GM18867 (cell line): ENCODE results near the gene C2orf92.
"Not testable (repeated sequence)": the region's sequence is repeated elsewhere in the genome, so short reads cannot be mapped to it uniquely, and the experiment has no call there.

ENCODE experiments used
- ATAC-seq: cut with Tn5 transposase; IDR thresholded peaks from one replicate; pipeline ENCODE4 v1.9.1; 2021; ENCODE audit warnings: mild to moderate bottlenecking, moderate library complexity; ENCODE audit not compliant: unreplicated experiment

The C2orf92 gene

GRCh38 chr2:97669448-97669847 is at the start of gene C2orf92:
Gene C2orf92, plus strand, starts transcription at chr2:97669713. Its CDS starts 76 bp downstream, at chr2:97669789.
- ATAC-seq: peak; percentile 49

GRCh38 chr2:97620492-97620891 is 49.0 kb upstream of the C2orf92 start:
- ATAC-seq: not testable (repeated sequence)

GRCh38 chr2:97622976-97623375 is 46.5 kb upstream of the C2orf92 start:
- ATAC-seq: not testable (repeated sequence)

GRCh38 chr2:97625354-97626048 is 44.0 kb upstream of the C2orf92 start:
- ATAC-seq: not testable (repeated sequence)

- not testable (repeated sequence) for ATAC-seq
Measured at GRCh38 chr2:97626049-97626430, 43.5 kb upstream of the C2orf92 start.

- no peak for ATAC-seq
Measured at GRCh38 chr2:97644023-97644717, 25.3 kb upstream of the C2orf92 start.

- ATAC-seq: peak; percentile 29
Measured at GRCh38 chr2:97645112-97645694, 24.3 kb upstream of the C2orf92 start.

- ATAC-seq: peak; percentile 95
Measured at GRCh38 chr2:97645695-97646629, 23.6 kb upstream of the C2orf92 start, which contains the start of gene COX5B. Gene COX5B, plus strand, starts transcription at chr2:97646062. Its CDS starts 25 bp downstream, at chr2:97646087.

- no peak for ATAC-seq
Measured at GRCh38 chr2:97646977-97647376, 22.5 kb upstream of the C2orf92 start.

- no peak for ATAC-seq
Measured at GRCh38 chr2:97651114-97651513, 18.4 kb upstream of the C2orf92 start.

- no peak for ATAC-seq
Measured at GRCh38 chr2:97653473-97653872, 16.0 kb upstream of the C2orf92 start.

GRCh38 chr2:97653874-97654273 is 15.6 kb upstream of the C2orf92 start:
- no peak for ATAC-seq

GRCh38 chr2:97654309-97654708 is 15.2 kb upstream of the C2orf92 start:
- no peak for ATAC-seq

- no peak for ATAC-seq
Measured at GRCh38 chr2:97654791-97655190, 14.7 kb upstream of the C2orf92 start.

GRCh38 chr2:97656129-97656755 is 13.3 kb upstream of the C2orf92 start:
- ATAC-seq: no peak

GRCh38 chr2:97656905-97657587 is 12.5 kb upstream of the C2orf92 start:
- ATAC-seq: no peak

GRCh38 chr2:97657986-97658690 is 11.4 kb upstream of the C2orf92 start:
- no peak for ATAC-seq

GRCh38 chr2:97658691-97659157 is 10.8 kb upstream of the C2orf92 start:
- no peak for ATAC-seq
